Measurements from ENCODE around the gene KCNMB2.

The KCNMB2 gene

DNA sequence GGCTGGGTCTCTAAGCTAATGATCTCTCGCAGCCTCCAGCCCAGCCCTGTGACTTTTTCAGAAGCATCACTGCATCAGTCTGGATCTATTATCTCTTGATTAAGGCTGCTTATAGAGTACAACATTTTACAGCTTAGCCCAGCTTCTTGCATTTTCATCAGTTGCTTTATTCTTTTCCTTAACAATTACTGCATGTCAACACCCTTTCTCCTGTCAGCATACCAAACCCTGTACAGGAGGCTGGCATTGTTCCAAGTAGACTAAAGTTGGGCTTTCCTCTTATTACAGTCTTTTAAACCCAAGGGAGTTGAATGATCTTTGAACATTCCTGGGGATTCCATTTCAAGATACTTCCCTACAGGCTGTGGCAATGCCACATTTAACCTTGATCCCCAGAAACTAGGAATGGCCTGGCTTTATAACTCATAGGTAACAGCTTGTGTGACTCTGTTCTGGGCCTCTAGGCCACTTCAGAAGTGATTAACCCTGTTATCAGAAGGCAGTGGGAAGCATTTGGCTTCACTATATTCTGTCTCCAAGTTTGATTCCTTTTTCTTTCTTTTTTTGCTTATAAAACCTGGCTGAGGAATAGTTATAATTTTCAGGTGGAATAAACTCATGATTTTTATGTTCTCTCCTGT lies 182.9 kb downstream of the KCNMB2 start:
- TF ChIP-seq CTCF (IDR thresholded peaks at IDR 0.05; ENCODE audit: low read depth, low read length) = no peak
- no peak overlapping the region for H3K27ac ChIP-seq
- no peak for DNase-seq
- H3K9me3 ChIP-seq (ENCODE audit: severe bottlenecking) = no peaks in the 10 kb centered on the region
- no peaks in the 10 kb centered on the region for H3K36me3 ChIP-seq
- H3K4me3 ChIP-seq (ENCODE audit: low read depth, low read length) = no peak overlapping the region
- H3K27me3 ChIP-seq (ENCODE audit: insufficient read depth, low read depth, severe bottlenecking) = no peaks in the 10 kb centered on the region

- Histone ChIP-seq H3K4me3 (ENCODE audit: low read depth, low read length) (no peak overlapping the region), H3K36me3 (no peaks in the 10 kb centered on the region), H3K27me3 (ENCODE audit: insufficient read depth, low read depth, severe bottlenecking) (no peaks in the 10 kb centered on the region), H3K9me3 (ENCODE audit: severe bottlenecking) (no peaks in the 10 kb centered on the region), H3K27ac (no peak overlapping the region)
- no peak for DNase-seq
- no peak for TF ChIP-seq CTCF (IDR thresholded peaks at IDR 0.05; ENCODE audit: low read depth, low read length)
Observed at GRCh38 chr3:178732824-178733223, 196.6 kb downstream of the KCNMB2 start.

GRCh38 chr3:178735032-178735674 lies 198.9 kb downstream of the KCNMB2 start:
- H3K4me3 ChIP-seq (ENCODE audit: low read depth, low read length) = no peak overlapping the region
- no peaks in the 10 kb centered on the region for H3K27me3 ChIP-seq (ENCODE audit: insufficient read depth, low read depth, severe bottlenecking)
- no peak for DNase-seq
- no peak overlapping the region for H3K27ac ChIP-seq
- no peak for TF ChIP-seq CTCF (IDR thresholded peaks at IDR 0.05; ENCODE audit: low read depth, low read length)
- H3K36me3 ChIP-seq = no peaks in the 10 kb centered on the region
- no peaks in the 10 kb centered on the region for H3K9me3 ChIP-seq (ENCODE audit: severe bottlenecking)

GRCh38 chr3:178736300-178736699 lies 200.1 kb downstream of the KCNMB2 start:
- H3K4me3 ChIP-seq (ENCODE audit: low read depth, low read length) = no peak overlapping the region
- no peaks in the 10 kb centered on the region for H3K36me3 ChIP-seq
- TF ChIP-seq CTCF (IDR thresholded peaks at IDR 0.05; ENCODE audit: low read depth, low read length) = no peak
- no peak for DNase-seq
- no peak overlapping the region for H3K27ac ChIP-seq
- H3K9me3 ChIP-seq (ENCODE audit: severe bottlenecking) = no peaks in the 10 kb centered on the region
- no peaks in the 10 kb centered on the region for H3K27me3 ChIP-seq (ENCODE audit: insufficient read depth, low read depth, severe bottlenecking)

GRCh38 chr3:178739720-178740119 lies 203.5 kb downstream of the KCNMB2 start:
- Histone ChIP-seq H3K27ac (no peak overlapping the region), H3K27me3 (ENCODE audit: insufficient read depth, low read depth, severe bottlenecking) (no peaks in the 10 kb centered on the region), H3K9me3 (ENCODE audit: severe bottlenecking) (no peaks in the 10 kb centered on the region), H3K4me3 (ENCODE audit: low read depth, low read length) (no peak overlapping the region), H3K36me3 (no peaks in the 10 kb centered on the region)
- no peak for DNase-seq
- TF ChIP-seq CTCF (IDR thresholded peaks at IDR 0.05; ENCODE audit: low read depth, low read length) = no peak

DNA sequence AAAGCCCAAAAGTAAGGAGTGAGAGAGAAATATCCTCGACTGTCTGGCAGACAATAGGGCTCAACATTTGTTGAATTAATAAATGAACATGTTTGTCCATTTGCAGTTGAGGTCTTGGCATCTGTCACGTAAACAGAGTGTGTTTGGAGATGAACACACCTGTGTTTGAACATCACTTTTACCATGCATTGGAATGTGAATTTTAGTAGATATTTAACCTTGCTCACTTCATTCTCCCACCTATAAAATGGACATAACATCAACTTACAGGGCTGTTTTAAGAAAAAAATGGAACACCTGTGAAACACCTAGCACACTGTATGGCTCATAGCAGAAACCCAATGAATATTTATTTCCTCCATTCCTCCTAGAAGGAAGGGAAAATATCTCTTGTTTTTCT lies 204.8 kb downstream of the KCNMB2 start:
- no peak for DNase-seq
- Histone ChIP-seq H3K27ac (no peak overlapping the region), H3K9me3 (ENCODE audit: severe bottlenecking) (no peaks in the 10 kb centered on the region), H3K4me3 (ENCODE audit: low read depth, low read length) (no peak overlapping the region), H3K27me3 (ENCODE audit: insufficient read depth, low read depth, severe bottlenecking) (no peaks in the 10 kb centered on the region), H3K36me3 (no peaks in the 10 kb centered on the region)
- no peak for TF ChIP-seq CTCF (IDR thresholded peaks at IDR 0.05; ENCODE audit: low read depth, low read length)

Data from WERI-Rb-1 (cell line).